H9 (cell line): ENCODE data around the gene THAP11. TPM values are rescaled to one million over a fixed set of nuclear protein-coding genes. Genes with fewer than 3 reads are reported as not detected.

Experiments
- DNase-seq: peaks from one replicate; pipeline ENCODE4 v3.0.0-alpha.2; 2017
- H2AFZ ChIP-seq: one replicate; pipeline ENCODE4 v1.6.1; 2013; ENCODE audit warnings: mild to moderate bottlenecking, low read length, control low read depth, moderate library complexity
- H2AK5ac ChIP-seq: 2 replicates; pipeline ENCODE4 v1.6.1; 2013; ENCODE audit warnings: low read length, control low read depth, mixed read lengths; ENCODE audit not compliant: insufficient read length
- H2BK120ac ChIP-seq: one replicate; pipeline ENCODE4 v1.6.1; 2013; ENCODE audit warnings: low read depth, mild to moderate bottlenecking, low read length, control low read depth, inconsistent platforms; ENCODE audit not compliant: poor library complexity, severe bottlenecking
- H2BK12ac ChIP-seq: 2 replicates; pipeline ENCODE4 v1.6.1; 2013; ENCODE audit warnings: low read length, control low read depth, mixed read lengths, low read depth; ENCODE audit not compliant: insufficient read length
- H2BK15ac ChIP-seq: 2 replicates; pipeline ENCODE4 v1.6.1; 2013; ENCODE audit warnings: low read depth, low read length, control low read depth
- H2BK20ac ChIP-seq: one replicate; pipeline ENCODE4 v1.6.1; 2013; ENCODE audit warnings: low read depth, mild to moderate bottlenecking, low read length, control low read depth, inconsistent platforms; ENCODE audit not compliant: poor library complexity, severe bottlenecking
- H2BK5ac ChIP-seq: 2 replicates; pipeline ENCODE4 v1.6.1; 2013; ENCODE audit warnings: low read length, control low read depth, mixed read lengths; ENCODE audit not compliant: insufficient read length
- H3K14ac ChIP-seq: 2 replicates; pipeline ENCODE4 v1.6.1; 2013; ENCODE audit warnings: low read length, control low read depth; ENCODE audit not compliant: insufficient read depth
- H3K18ac ChIP-seq: 2 replicates; pipeline ENCODE4 v1.6.1; 2013; ENCODE audit warnings: low read depth, mild to moderate bottlenecking, mixed read lengths, low read length, control low read depth; ENCODE audit not compliant: insufficient read length
- H3K23ac ChIP-seq: 2 replicates; pipeline ENCODE4 v1.6.1; 2013; ENCODE audit warnings: low read length, control low read depth, mixed read lengths, low read depth; ENCODE audit not compliant: insufficient read length
- H3K23me2 ChIP-seq: 2 replicates; pipeline ENCODE4 v1.6.1; 2013; ENCODE audit warnings: low read depth, mild to moderate bottlenecking, mixed read lengths, low read length, control low read depth; ENCODE audit not compliant: insufficient read length, poor library complexity, severe bottlenecking
- H3K27ac ChIP-seq: 2 replicates; pipeline ENCODE4 v1.5.1; 2013; ENCODE audit warnings: low read length, control low read depth, mixed read lengths, low read depth; ENCODE audit not compliant: insufficient read length
- H3K27me3 ChIP-seq: 2 replicates; pipeline ENCODE4 v1.6.1; 2013; ENCODE audit warnings: low read length, control low read depth, inconsistent platforms; ENCODE audit not compliant: insufficient read depth
- H3K4ac ChIP-seq: 2 replicates; pipeline ENCODE4 v1.6.1; 2013; ENCODE audit warnings: low read depth, mild to moderate bottlenecking, control low read depth, inconsistent platforms, low read length, moderate library complexity
- H3K4me1 ChIP-seq: 2 replicates; pipeline ENCODE4 v1.6.1; 2013; ENCODE audit warnings: low read length, control low read depth, inconsistent platforms; ENCODE audit not compliant: insufficient read depth
- H3K4me2 ChIP-seq: 2 replicates; pipeline ENCODE4 v1.6.1; 2013; ENCODE audit warnings: low read length, control low read depth, mixed read lengths; ENCODE audit not compliant: insufficient read length, insufficient read depth
- H3K56ac ChIP-seq: 2 replicates; pipeline ENCODE4 v1.6.1; 2013; ENCODE audit warnings: low read depth, mild to moderate bottlenecking, mixed read lengths, low read length, control low read depth; ENCODE audit not compliant: insufficient read length
- H3K79me1 ChIP-seq: 2 replicates; pipeline ENCODE4 v1.6.1; 2013; ENCODE audit warnings: low read depth, mild to moderate bottlenecking, moderate library complexity, low read length, control low read depth, inconsistent platforms; ENCODE audit not compliant: insufficient read depth, poor library complexity, severe bottlenecking
- H3K79me2 ChIP-seq: 2 replicates; pipeline ENCODE4 v1.6.1; 2013; ENCODE audit warnings: low read length, control low read depth, inconsistent platforms; ENCODE audit not compliant: insufficient read depth
- H3K9ac ChIP-seq: 2 replicates; pipeline ENCODE4 v1.6.1; 2013; ENCODE audit warnings: low read length, control low read depth, mixed read lengths; ENCODE audit not compliant: insufficient read length; ENCODE audit errors: extremely low read depth
- H3K9me3 ChIP-seq: one replicate; pipeline ENCODE4 v1.6.1; 2013; ENCODE audit warnings: low read depth, low read length, inconsistent platforms; ENCODE audit not compliant: control insufficient read depth
- H3T11ph ChIP-seq: one replicate; pipeline ENCODE4 v1.6.1; 2013; ENCODE audit warnings: mild to moderate bottlenecking, low read length, control low read depth, inconsistent platforms
- H4K20me1 ChIP-seq: one replicate; pipeline ENCODE4 v1.6.1; 2013; ENCODE audit not compliant: control insufficient read depth, insufficient read length, insufficient read depth
- H4K5ac ChIP-seq: 2 replicates; pipeline ENCODE4 v1.6.1; 2013; ENCODE audit warnings: low read depth, mild to moderate bottlenecking, mixed read lengths, low read length, control low read depth; ENCODE audit not compliant: insufficient read length
- H4K8ac ChIP-seq: replicated peaks from 2 replicates; pipeline ENCODE4 v1.6.1; 2013; ENCODE audit warnings: low read length, control low read depth, mixed read lengths, low read depth; ENCODE audit not compliant: insufficient read length
- H4K91ac ChIP-seq: 2 replicates; pipeline ENCODE4 v1.6.1; 2013; ENCODE audit warnings: low read depth, mild to moderate bottlenecking, moderate library complexity, mixed read lengths, low read length, control low read depth; ENCODE audit not compliant: insufficient read length
- H3K27ac Mint-ChIP-seq, 3 experiments: 2 replicates in 2 of 3; 3 replicates in 1 of 3; pipeline ENCODE4 v1.8.0; 2020 to 2021; ENCODE audit warnings: mixed read lengths in 3 of 3, mild to moderate bottlenecking in 1 of 3, moderate library complexity in 1 of 3
- H3K27me3 Mint-ChIP-seq: 2 replicates; pipeline ENCODE4 v1.8.0; 2021; ENCODE audit warnings: low read depth, mild to moderate bottlenecking, moderate library complexity, mixed read lengths
- H3K36me3 Mint-ChIP-seq, 3 experiments: 2 replicates in 2 of 3; 3 replicates in 1 of 3; pipeline ENCODE4 v1.8.0; 2020 to 2021; ENCODE audit warnings: low read depth in 3 of 3, mixed read lengths in 3 of 3; ENCODE audit not compliant: insufficient read depth in 1 of 3
- H3K4me1 Mint-ChIP-seq, 2 experiments: 2 replicates each; pipeline ENCODE4 v1.8.0; 2020; ENCODE audit warnings: mixed read lengths in 2 of 2
- H3K4me3 Mint-ChIP-seq, 2 experiments: 2 replicates in 1 of 2; 3 replicates in 1 of 2; pipeline ENCODE4 v1.8.0; 2020 to 2021; ENCODE audit warnings: mild to moderate bottlenecking in 2 of 2, mixed read lengths in 2 of 2, moderate library complexity in 1 of 2
- H3K9me3 Mint-ChIP-seq, 2 experiments: 2 replicates in 1 of 2; 3 replicates in 1 of 2; pipeline ENCODE4 v1.8.0; 2020; ENCODE audit warnings: mild to moderate bottlenecking in 2 of 2, mixed read lengths in 2 of 2, moderate library complexity in 1 of 2
- CTCF ChIP-seq: fragments of 200-600 bp; sonication (generic); conservative IDR thresholded peaks from 3 replicates; pipeline ENCODE4 v1.8.0; 2021; ENCODE audit warnings: antibody characterized with exemption, mild to moderate bottlenecking
- WGBS: extraction: QIAGEN DNeasy Blood & Tissue Kit; methylation state at CpG from one replicate; pipeline ENCODE4 v1.1.7; 2013; ENCODE audit warnings: missing lambda C conversion rate, low lambda C conversion rate, mixed read lengths; ENCODE audit not compliant: insufficient read length; ENCODE audit errors: extremely low coverage; 5-methylcytosine and 5-hydroxymethylcytosine counted together
- total RNA-seq: library from RNA; stranded (reverse); gene quantifications from 2 replicates; pipeline ENCODE4 v1.2.1, GENCODE V29; 2021

The THAP11 gene
- total RNA-seq, 1 experiment from 2014 or later = 48.9 TPM

- no peak overlapping the region for H2BK5ac ChIP-seq
- no peak overlapping the region for H4K8ac ChIP-seq
- Mint-ChIP-seq H3K27me3 (peaks cover 1% of the 10 kb centered on the region; the same call in 1 of the 2 replicates), H3K27ac (no peak overlapping the region), H3K9me3 (no peaks in the 10 kb centered on the region; a peak in 1 of 5 replicates), H3K36me3 (no peaks in the 10 kb centered on the region), H3K4me1 (peaks cover 2% of the 10 kb centered on the region in 2 experiments; a peak in 3 of 4 replicates), H3K4me3 (no peak overlapping the region)
- no peak overlapping the region for H3T11ph ChIP-seq
- H3K27me3 ChIP-seq = no peaks in the 10 kb centered on the region; the same call in 1 of the 2 replicates
- TF ChIP-seq CTCF = no peak
- DNase-seq = no peak
- H2BK15ac ChIP-seq = no peak overlapping the region
- no peak overlapping the region for H2BK12ac ChIP-seq
- no peaks in the 10 kb centered on the region for H3K79me1 ChIP-seq
- H3K4me2 ChIP-seq = no peak overlapping the region
- H3K56ac ChIP-seq = no peak overlapping the region
- no peaks in the 10 kb centered on the region for H3K79me2 ChIP-seq
- H4K5ac ChIP-seq = no peak overlapping the region
- no peaks in the 10 kb centered on the region for H3K4me1 ChIP-seq
- no peak overlapping the region for H2BK20ac ChIP-seq
- no peaks in the 10 kb centered on the region for H3K23me2 ChIP-seq
- H4K20me1 ChIP-seq = no peaks in the 10 kb centered on the region
- H3K9me3 ChIP-seq = no peaks in the 10 kb centered on the region
- no peak overlapping the region for H2AFZ ChIP-seq
- no peak overlapping the region for H3K27ac ChIP-seq
- no peak overlapping the region for H2BK120ac ChIP-seq
- no peak overlapping the region for H3K9ac ChIP-seq
- H3K23ac ChIP-seq = no peak overlapping the region
- no peak overlapping the region for H2AK5ac ChIP-seq
- WGBS = no CpG with 5 or more reads among the region's 8 CpGs
- H3K18ac ChIP-seq = no peak overlapping the region
- no peak overlapping the region; the same call in 1 of the 2 replicates for H3K14ac ChIP-seq
- no peak overlapping the region for H4K91ac ChIP-seq
- no peak overlapping the region for H3K4ac ChIP-seq
Measured at GRCh38 chr16:67814567-67814966, 27.6 kb upstream of the THAP11 start.
